NCI-H2171 (cell line): Measurements from ENCODE around the gene KIF5C.

ENCODE experiments used
- DNase-seq: peaks from one replicate; lab custom pipeline; 2025; lab: John Stamatoyannopoulos, UW

Gene KIF5C

DNA sequence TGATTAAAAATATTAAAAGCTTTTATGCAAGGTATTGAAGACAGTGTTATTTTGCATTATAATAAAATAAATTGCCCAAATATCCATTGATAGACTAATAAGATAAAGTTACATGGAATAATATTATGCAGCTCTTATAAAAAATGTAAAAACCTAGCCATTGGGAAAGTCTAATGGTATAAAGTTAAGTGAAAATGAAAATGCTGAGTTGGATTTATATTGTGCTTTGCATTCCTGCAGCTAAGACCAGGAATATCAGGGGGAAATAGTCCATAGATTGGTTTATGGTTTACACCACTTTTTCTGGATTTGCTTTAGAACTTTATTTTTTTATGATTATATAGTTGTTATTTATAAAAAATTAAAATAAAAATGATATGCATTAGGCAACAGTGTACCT is 117.4 kb downstream of the KIF5C start:
- no peak for DNase-seq

DNA sequence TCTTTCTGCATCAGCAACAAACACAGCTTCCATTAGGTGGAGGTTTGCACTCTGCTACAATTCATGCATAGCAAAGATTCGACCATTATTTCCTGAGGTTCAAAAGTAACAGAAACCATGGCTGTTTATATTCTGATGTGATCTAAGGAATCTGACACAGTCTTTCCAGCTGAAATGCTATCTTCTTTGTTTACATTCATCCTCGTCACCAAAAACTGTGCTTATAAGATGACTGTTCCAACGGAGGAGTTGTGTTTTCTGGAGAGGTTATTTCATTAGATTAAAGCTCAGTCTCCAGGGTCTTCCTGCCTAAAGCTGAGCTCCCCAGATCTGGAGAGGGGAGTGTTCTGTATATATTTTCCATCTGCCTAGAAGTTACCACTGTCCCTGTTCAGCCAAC is 118.3 kb downstream of the KIF5C start:
- DNase-seq: no peak

DNA sequence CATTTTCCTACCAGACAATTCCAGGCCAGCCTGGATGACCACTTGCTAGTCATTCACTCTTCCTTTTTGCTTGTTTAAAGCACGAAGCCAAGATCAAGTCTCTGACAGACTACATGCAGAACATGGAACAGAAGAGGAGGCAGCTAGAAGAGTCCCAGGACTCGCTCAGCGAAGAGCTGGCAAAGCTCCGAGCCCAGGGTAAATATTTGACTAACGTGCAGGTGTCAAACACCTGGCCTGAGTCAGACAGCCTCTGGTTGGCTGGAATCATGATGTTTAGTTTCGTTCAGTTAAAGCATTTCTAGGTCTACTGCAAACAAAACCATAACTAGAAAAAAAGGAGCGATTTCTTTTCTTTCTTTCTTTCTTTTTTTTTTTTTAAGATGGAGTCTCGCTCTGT is 119.3 kb downstream of the KIF5C start:
- DNase-seq: no peak

DNA sequence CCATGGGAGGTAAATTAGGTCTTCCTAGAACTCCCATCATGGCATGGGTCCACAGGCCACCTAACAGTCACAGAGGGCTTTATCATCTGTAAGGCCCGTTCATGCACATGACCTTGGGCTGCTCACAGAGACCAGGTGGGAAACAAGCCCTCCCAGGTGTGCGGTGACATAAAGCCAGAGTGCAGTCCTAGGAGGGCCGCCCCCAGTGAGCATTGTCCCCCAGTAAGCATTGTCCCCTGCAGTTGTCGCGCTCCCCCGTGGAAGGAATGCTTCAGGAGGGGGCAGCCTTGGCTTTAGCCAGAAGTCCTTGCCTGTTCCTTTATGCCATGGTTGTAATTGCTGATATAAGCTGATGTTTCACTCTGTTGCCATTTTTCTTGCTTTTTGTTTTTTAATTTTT is 121.8 kb downstream of the KIF5C start:
- no peak for DNase-seq

DNA sequence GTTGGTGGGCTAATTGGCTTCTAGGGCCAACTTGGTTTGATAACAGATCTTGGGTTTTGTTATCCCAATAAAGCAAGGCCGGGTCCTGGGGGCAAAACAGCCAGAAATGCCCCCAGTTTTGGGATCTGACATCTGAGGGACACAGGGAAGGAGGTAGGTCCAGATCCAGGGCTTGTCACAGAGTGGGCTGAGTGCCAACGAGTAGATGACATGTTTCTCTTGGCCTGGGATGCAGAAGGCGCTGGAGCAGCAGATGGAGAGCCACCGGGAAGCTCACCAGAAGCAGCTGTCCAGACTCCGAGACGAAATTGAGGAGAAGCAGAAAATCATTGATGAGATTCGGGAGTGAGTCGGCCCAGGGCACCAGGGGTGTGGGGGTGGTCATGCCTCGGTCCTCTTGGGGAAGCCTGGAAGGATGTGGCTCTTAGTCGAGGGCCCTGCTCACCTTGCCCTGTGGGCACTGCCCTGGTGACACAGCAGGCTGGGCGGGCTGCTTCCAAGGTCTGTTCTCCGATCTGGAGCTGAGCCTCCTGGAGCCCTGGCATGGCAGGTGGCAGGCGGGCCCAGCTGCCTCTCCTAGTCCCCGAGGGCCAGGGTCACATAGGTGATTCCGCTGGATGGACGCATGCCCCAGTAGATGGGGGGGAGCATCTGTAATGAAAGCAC is 123.3 kb downstream of the KIF5C start:
- peak; percentile 8 for DNase-seq

DNA sequence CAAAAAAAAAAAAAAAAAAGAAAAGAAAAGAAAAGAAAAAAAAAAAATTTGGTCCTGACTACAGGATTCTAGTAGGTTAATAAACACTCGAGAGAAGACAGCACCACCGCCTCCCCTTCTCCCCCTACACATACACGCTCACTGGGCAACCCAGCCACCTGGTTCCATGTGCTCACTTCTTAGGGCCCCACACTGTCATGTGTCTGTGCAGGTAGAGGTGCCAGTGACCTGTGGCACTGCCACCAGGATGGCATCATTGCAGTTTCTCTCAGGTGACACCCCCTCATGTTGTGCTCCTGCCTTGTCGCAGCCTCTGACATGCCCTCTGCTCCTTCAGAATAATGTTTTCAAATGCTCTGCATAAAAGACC is 123.8 kb downstream of the KIF5C start:
- DNase-seq: no peak

DNA sequence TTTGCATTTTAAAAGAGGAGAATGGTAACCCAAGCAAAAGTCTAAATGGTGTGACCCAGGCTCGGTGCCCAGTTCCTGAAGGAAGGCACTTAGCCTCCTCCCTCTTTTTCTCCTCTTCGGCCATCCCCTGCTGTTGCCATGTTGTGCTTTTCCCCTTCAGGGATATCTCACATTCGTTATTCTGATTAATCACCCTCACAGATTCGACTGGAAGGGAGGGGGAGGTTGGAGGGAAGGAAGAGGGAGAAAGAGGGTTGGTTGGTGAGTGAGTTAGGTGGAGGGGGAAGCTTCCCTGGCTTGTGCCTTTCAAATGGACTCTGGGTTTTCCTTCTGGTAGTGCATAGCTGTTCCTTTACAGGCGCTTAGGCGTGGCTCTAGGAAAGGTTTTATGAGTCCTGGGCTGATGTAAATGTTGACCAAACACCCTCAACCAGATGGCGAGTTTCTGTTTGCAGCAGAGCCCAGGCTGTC is 124.5 kb downstream of the KIF5C start:
- DNase-seq: no peak

DNA sequence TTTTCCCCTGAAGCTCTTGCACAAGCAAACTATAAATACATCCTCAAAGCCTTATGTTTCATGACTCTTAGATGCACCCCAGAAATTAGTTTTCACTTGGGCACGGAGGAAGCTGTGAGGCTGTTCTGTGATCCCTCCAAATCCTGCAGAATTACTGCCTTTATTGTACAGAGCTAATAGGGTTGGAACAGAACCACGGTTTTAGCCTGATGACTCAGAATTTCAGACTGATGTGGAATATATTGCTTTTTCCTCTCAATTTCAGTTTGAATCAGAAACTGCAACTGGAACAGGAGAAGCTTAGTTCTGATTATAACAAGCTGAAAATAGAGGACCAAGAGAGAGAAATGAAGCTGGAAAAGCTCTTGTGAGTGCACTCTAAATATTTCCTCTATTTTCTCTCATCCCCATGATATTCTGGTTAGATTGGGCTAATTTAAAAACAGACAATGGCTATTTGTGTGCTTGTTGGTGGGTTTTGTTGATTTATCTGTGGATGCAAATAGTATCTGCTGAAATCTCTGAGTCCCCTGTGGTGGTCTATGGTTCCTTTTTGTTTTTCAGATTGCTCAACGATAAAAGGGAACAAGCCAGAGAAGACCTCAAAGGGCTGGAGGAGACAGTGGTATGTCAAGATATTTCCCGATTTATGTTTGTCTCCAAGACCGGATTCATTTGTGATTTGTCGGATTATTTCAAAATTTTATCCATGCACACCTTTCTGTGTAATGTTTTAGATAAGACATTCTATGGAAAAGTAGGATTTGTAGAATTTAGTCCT is 125.3 kb downstream of the KIF5C start:
- no peak for DNase-seq

DNA sequence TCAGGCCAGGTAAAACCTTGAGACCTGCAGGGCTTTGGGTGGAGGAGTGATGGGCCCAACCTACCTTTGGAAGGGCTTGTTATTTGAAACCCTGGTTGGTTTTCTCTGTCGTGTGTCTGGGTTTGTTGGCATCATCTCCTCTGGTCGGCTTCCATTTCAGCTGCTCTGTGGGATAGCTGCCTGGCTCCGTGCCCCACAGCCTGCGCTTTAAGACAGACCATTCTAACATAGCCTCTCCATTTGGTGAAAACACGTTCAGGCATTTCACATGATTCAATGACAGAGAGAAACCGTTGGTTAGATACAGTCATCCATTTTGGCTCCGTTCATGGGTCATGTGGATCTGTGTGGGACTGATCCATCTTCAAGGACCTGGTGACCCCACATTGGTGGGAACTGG is 126.5 kb downstream of the KIF5C start:
- DNase-seq: no peak

DNA sequence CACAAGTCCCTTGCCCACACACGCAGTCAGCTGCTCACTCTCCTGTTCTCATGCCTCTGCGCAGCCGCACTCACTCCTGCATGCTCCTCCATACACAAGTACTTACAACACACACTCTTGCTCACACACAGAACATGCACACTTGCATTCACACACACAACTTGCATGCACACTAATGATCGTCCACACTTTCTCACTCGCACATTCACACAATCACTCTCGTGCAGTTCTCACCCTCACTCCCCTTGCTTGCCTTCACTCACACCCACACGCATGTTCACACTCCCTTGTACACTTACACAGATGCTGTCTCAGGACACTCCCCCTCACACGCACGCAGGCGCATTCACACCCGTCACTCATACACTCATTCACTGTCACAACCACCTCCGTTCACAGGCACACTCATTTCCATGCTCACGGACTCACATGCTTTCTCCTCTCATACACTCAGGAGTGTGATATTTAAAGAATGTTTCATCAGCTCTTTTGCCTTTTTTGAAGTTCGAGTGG is 127.4 kb downstream of the KIF5C start:
- no peak for DNase-seq

DNA sequence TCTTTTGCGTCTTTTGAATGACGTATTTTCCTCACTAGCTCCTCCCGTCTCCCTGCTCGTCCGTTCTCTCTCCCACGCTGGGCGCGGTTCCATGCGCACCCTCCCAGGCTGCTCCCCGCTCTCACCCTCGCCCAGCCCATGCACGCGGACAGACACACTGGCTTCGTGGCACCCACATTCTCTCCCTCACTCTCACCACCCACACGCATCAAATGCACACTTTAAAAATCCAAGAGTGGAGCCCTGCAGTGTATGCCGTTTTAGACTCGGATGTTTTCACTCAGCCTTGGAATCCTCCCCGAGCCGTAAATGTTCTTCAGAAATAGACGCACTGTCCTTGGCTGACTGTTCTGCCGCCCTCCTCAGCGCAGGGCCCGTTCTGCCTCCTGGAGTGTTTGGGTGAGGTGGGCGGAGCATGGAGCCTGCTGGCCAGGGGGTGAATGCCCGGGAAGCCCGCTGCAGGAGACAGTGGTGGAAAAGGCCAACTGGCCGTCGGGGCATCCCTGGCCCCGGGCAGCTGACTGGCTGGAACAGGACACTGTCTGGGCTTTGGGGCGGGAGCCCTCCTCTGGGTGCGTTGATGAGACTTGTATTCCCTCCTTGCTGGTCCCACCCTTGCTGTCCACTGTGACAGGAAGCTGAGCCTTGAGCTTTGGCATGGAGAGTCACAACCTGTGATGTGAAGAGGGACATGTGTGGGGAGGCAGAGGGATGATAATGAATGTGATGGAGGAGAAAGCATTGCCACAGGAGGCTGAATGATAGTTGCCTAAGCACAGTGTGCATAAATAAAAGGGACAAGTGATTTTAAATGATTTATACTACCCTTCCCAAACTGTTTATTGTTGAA is 128.1 kb downstream of the KIF5C start:
- DNase-seq: no peak

DNA sequence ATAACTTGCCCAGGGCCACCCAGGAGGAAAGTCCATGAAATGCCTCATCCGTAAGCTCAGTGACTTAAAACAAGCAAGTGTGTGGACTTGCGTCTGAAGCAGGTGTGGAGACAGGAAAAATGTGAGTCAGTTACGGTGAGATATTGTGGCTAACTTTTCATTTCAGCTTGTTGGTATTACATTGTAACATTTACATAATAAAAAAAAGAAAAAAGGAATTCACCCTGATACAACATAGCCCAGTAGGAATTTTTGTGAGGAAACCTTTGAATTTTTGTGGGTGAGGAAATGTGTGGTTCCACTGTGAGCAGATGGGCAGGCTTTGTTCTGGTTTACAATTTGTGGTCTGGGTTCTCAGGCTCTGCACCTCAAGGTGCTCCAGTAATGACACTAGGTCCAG is 129.8 kb downstream of the KIF5C start:
- no peak for DNase-seq

DNA sequence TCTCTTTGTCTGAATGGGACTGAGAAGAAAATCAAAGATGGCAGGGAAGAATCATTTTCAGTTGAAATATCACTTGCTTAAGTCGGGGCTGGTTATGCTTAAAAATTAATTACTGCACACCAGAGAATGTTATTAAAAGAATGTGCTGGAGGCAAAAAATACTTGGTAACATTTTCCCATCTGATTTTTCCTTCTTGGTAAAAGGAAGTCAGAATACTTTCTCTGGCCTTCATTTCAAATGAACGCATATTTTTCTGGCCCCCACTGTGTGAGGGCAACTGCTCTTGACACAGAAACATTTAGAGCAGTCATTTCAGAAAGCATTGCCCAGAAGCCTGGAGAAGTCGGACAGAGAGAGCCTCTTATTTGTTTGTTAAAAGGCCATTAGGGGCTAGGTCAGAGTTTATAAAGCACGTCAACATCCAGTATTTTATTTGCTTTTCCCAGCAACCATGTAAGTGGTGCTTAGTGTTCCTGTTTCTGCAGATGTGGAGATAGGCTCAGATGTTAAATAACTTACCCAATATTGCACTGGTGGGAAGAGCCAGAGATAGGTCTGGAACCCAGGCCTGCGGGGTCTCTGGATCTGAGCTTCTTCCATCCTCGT is 130.5 kb downstream of the KIF5C start:
- DNase-seq: no peak

DNA sequence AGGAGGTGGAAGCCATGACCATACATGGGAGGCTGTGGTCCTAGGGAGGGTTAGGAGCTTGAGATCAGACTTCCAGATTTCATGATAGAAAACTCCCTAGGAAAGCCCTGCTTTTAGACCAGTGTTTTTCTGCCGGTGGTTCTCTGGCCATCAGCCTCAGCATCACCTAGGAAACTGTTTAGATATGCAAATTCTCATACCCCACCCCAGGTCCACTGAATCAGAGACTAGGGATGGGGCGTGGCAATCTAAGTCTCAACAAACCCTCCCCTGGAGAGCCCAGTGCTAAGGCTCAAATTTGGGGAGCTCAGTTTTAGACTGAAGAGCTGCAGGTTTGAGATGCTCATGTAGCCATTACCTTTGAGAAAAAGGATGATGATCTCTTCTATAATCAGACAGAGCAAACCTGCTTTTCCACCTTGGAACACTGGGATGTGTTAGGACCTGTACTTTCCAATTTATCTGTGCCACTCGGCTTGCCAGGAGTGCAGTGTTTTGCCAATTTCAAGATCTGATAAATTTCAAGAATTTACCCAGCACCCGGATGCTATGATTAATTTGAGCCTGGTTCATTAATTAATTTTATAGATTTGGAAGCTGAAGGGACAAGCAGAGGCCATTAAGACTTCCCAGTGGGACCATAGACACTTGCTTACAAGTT is 132.0 kb downstream of the KIF5C start:
- DNase-seq: no peak

DNA sequence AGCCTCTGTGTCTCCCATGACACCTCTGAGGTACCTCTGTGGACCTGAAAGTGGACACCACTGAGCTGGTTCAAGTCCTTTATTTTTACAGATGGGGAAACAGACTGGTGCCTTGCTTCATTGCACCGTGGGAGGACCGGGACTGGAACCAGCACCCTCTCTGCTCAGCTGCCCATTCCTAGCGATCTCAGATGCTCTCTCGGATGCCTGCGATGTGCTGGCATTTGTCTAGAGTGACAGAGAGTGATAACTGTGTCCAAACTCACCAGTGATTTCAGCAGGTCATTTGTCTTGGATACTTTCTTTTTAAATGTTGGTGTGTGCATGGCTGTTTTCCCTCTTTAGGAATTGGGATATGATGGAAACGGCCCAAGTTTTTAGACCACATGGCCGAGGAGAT is 133.4 kb downstream of the KIF5C start:
- DNase-seq: no peak

DNA sequence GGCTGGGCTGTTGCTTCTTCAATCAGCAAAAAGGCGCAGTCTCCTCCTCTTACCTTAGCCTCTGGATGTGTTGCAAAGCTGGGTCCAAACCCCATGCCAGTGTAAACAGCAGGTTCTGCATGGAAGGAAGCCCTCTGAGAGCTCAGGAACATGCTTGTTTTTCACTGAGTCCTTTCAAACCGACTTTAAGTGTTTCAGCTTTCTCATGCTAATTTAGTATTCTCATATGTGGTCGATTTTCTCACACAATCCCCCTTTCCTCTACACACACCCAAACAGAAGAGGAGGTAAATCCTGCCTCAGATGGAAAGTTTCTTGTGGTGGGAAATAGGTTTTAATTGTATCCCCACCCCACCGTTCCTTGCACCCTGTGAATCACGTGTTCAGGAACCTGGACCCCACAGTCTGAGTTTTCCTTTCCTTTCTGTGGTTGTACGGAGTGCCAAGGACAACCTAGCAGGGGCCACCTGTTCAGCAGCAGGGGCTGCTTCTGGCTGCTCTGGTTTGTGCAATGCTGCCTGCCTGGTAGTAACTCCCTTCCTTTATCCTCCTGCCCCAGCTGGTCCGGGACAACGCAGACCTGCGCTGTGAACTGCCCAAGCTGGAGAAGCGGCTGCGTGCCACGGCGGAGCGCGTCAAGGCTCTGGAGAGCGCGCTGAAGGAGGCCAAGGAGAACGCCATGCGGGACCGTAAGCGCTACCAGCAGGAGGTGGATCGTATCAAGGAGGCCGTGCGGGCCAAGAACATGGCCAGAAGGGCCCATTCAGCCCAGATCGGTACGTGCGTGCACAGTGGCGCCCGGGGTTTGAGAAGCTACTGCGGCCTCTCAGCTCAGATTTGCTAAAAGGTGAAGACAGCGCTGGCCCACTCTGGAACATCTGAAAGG is 134.8 kb downstream of the KIF5C start:
- no peak for DNase-seq

DNA sequence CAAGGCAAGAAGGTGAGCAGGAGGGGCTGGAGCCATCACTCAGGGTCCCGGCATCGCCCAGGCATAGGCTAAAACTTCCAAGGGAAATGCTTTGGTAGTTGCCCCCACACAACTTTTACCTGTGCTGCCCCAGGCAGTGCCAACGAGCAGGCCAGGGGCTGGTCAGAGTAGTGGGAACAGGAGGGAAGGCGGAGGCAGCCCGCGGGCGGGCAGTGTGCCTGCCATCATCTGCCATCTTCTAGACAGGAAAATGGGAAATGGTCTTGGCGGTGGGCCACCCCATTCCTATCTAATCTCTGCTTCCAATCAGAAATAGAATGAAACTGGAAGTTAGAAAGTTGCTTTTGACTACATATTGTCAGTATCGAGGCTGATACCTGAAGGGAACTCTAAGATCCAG is 137.5 kb downstream of the KIF5C start:
- DNase-seq: no peak

DNA sequence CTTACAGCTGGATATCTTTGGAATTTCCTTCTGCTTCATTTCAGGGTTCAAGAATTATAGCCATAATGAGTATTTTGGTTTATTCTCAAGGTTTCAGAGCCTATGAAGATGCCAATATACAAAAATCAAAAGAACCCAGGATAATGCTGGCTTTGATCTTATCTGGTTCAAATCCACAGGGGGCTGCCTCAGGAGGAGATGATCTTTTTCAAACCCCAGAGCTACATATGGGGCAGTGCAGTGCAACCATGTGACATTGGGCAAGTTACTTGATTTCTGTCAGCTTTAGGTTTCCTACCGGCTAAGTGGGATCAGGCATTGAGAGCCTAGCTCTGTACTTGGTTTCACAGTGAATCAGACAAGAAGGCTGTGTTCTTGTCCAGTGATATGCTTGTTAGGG is 140.5 kb downstream of the KIF5C start:
- DNase-seq: no peak

DNA sequence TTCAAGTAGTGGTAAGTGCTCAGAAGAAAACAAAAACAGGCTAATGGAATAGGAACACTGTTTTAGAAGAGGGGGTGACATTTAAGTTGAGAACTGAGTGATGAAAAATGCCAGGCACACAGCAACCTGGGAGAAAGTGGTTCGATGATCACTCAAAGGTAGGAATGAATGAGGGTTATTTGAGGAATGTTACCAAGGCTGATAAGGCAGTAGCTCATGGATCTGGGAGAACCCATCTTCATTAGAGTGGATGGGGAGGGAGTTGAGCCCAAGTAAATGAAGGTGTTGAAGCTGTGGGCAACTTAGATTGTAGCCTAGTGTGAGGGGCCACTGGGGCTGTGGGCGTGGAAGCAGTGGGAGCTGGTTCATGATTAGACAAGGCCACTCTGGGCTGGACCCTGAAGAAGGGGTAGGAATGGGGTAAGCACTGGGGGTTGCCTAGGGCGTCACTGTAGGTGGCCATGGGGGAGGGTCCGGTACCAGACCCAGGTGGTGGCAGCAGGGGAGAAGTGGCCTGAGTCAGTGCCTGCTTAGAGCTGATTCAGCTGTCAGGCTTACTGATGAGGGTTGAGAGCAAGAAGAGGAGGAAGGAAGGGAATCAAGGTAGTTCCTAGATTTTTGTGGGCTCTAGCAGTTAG is 141.0 kb downstream of the KIF5C start:
- DNase-seq: no peak
